Measurements from ENCODE around the gene ATP8A2.

GRCh38 chr13:25752957-25753551, 381.3 kb downstream of the ATP8A2 start:
- TF ChIP-seq CTCF (IDR thresholded peaks at IDR 0.05) (no peak), POLR2A (IDR thresholded peaks at IDR 0.05) (no peak)

All from right lobe of liver (tissue), 4 donors.